ENCODE results near the gene CDH8.

The CDH8 gene

DNA sequence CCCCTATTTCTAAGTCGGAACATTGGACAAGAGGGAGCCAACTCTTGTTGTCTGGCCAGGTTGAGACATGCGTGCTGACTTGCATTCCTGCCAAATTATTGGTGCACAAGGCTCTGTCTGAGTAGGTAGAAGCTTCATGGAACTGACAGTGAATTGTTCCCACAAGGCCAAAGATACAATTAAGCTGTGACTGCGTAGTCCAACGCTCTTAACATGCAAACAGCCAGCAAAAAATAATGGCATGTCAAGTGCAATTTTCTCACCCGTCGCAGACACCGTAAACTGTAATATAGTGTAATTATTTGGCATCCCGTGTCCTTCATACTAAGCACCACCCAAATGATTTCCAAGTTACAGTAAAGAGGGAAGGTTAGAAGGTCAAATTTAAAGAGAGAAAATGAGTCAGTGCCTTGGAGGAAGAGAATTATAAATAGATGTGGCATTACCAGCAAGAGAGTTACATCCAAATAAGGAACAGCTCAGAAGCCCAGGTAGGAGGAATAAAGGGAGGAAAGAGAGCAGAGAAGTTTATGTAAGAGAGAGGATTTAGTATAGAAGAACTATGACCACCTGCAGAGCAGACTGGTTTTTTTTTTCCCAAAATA, 21.8 kb downstream of the CDH8 start:
- TF ChIP-seq CTCF (IDR thresholded peaks at IDR 0.05; ENCODE audit: low read depth, low read length, poor library complexity, severe bottlenecking) = no peak
- no peak for TF ChIP-seq EZH2phosphoT487 (IDR thresholded peaks at IDR 0.05; ENCODE audit: borderline replicate concordance, low read length)
- H3K4me3 ChIP-seq (ENCODE audit: low read length) = no peak overlapping the region
- no peak overlapping the region for H3K4me2 ChIP-seq (ENCODE audit: low read length)
- H3K9me2 ChIP-seq (replicated peaks; ENCODE audit: control insufficient read depth, low read length) = no peaks in the 10 kb centered on the region
- H3K27me3 ChIP-seq (ENCODE audit: control insufficient read depth, low read length) = no peaks in the 10 kb centered on the region
- no peaks in the 10 kb centered on the region for H3K36me3 ChIP-seq (ENCODE audit: control insufficient read depth, low read length)
- no peaks in the 10 kb centered on the region for H3K79me2 ChIP-seq (ENCODE audit: control insufficient read depth, low read length)
- no peak overlapping the region for H3K27ac ChIP-seq (ENCODE audit: low read depth, low read length)
- no peaks in the 10 kb centered on the region; the same call in 1 of the 2 replicates for H3K9me3 ChIP-seq (ENCODE audit: control insufficient read depth, insufficient read depth, low read length)
- no peaks in the 10 kb centered on the region for H4K20me1 ChIP-seq (ENCODE audit: control insufficient read depth, insufficient read depth, low read depth, low read length)
- H3K4me1 ChIP-seq (ENCODE audit: control insufficient read depth, low read length) = no peaks in the 10 kb centered on the region
- no peaks in the 10 kb centered on the region for H3F3A ChIP-seq (ENCODE audit: control insufficient read depth, insufficient read depth)

DNA sequence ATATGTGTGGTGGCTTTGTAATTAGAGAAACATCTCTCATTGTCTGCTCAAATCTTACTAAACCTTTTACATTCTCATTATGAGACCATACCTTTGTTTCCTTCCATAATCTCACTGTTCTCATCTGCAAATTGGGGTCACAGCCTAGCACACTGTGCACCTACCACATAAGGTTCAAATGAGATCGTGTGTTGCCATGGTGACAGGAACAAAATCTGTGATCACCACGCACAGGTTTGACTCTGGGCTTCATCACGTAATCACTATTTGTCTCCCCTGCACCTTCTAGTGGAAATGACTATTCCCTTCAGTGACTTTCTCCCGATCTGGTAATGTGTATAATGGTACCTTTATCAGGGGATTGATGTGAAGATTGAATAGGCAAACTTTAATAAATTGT, 26.1 kb downstream of the CDH8 start:
- no peak overlapping the region for H3K27ac ChIP-seq (ENCODE audit: low read depth, low read length)
- TF ChIP-seq CTCF (IDR thresholded peaks at IDR 0.05; ENCODE audit: low read depth, low read length, poor library complexity, severe bottlenecking) (no peak), EZH2phosphoT487 (IDR thresholded peaks at IDR 0.05; ENCODE audit: borderline replicate concordance, low read length) (no peak)
- H4K20me1 ChIP-seq (ENCODE audit: control insufficient read depth, insufficient read depth, low read depth, low read length) = no peaks in the 10 kb centered on the region
- H3K9me3 ChIP-seq (ENCODE audit: control insufficient read depth, insufficient read depth, low read length) = no peaks in the 10 kb centered on the region; the same call in 1 of the 2 replicates
- H3K4me1 ChIP-seq (ENCODE audit: control insufficient read depth, low read length) = no peaks in the 10 kb centered on the region
- H3F3A ChIP-seq (ENCODE audit: control insufficient read depth, insufficient read depth) = no peaks in the 10 kb centered on the region
- H3K4me2 ChIP-seq (ENCODE audit: low read length) = no peak overlapping the region
- no peak overlapping the region for H3K4me3 ChIP-seq (ENCODE audit: low read length)
- no peaks in the 10 kb centered on the region for H3K36me3 ChIP-seq (ENCODE audit: control insufficient read depth, low read length)
- H3K9me2 ChIP-seq (replicated peaks; ENCODE audit: control insufficient read depth, low read length) = no peaks in the 10 kb centered on the region
- H3K79me2 ChIP-seq (ENCODE audit: control insufficient read depth, low read length) = no peaks in the 10 kb centered on the region
- H3K27me3 ChIP-seq (ENCODE audit: control insufficient read depth, low read length) = no peaks in the 10 kb centered on the region

GRCh38 chr16:61998460-61998859, 37.8 kb downstream of the CDH8 start:
- Histone ChIP-seq H3K4me3 (ENCODE audit: low read length) (no peak overlapping the region), H3F3A (ENCODE audit: control insufficient read depth, insufficient read depth) (no peaks in the 10 kb centered on the region), H3K36me3 (ENCODE audit: control insufficient read depth, low read length) (no peaks in the 10 kb centered on the region), H3K4me1 (ENCODE audit: control insufficient read depth, low read length) (no peaks in the 10 kb centered on the region), H4K20me1 (ENCODE audit: control insufficient read depth, insufficient read depth, low read depth, low read length) (no peaks in the 10 kb centered on the region), H3K9me2 (replicated peaks; ENCODE audit: control insufficient read depth, low read length) (no peaks in the 10 kb centered on the region), H3K79me2 (ENCODE audit: control insufficient read depth, low read length) (no peaks in the 10 kb centered on the region), H3K9me3 (ENCODE audit: control insufficient read depth, insufficient read depth, low read length) (no peaks in the 10 kb centered on the region), H3K27me3 (ENCODE audit: control insufficient read depth, low read length) (no peaks in the 10 kb centered on the region), H3K4me2 (ENCODE audit: low read length) (no peak overlapping the region), H3K27ac (ENCODE audit: low read depth, low read length) (no peak overlapping the region)
- TF ChIP-seq EZH2phosphoT487 (IDR thresholded peaks at IDR 0.05; ENCODE audit: borderline replicate concordance, low read length) (no peak), CTCF (IDR thresholded peaks at IDR 0.05; ENCODE audit: low read depth, low read length, poor library complexity, severe bottlenecking) (no peak)

All from DOHH2 (cell line).